GM12892 (cell line): ENCODE measurements around the gene IGF1R.

Experiments used
- DNase-seq: peaks from one replicate; pipeline ENCODE4 v3.0.0; 2011; ENCODE audit not compliant: insufficient read length
- FAIRE-seq: peaks from 2 replicates; lab custom pipeline; 2011; peaks lifted over from hg19 to GRCh38; lab: Jason Lieb, UNC
- POLR2A ChIP-seq: IDR thresholded peaks from 2 replicates; pipeline ENCODE4 v1.6.1; 2011; ENCODE audit warnings: low read depth, low read length, control low read depth
- POLR2AphosphoS5 ChIP-seq: IDR thresholded peaks from 2 replicates; pipeline ENCODE4 v1.6.1; 2011; ENCODE audit warnings: low read depth, low read length, control low read depth
- TAF1 ChIP-seq: IDR thresholded peaks from 2 replicates; pipeline ENCODE4 v1.6.1; 2011; ENCODE audit warnings: low read depth, mild to moderate bottlenecking, control low read depth, low read length, borderline replicate concordance

The IGF1R gene

GRCh38 chr15:98865397-98866339 is 217.3 kb downstream of the IGF1R start:
- peak; percentile 38 for DNase-seq
- TF ChIP-seq POLR2AphosphoS5 (no peak), POLR2A (peak; percentile 60; the same call in 1 of the 2 replicates), TAF1 (peak; percentile 22; the same call in 1 of the 2 replicates)
- peak; percentile 38 for FAIRE-seq

- FAIRE-seq, result no peak
- DNase-seq, result no peak
- TF ChIP-seq POLR2AphosphoS5 (no peak), POLR2A (no peak), TAF1 (no peak)
These were observed 218.2 kb downstream of the IGF1R start for GRCh38 chr15:98866511-98866910.

DNA sequence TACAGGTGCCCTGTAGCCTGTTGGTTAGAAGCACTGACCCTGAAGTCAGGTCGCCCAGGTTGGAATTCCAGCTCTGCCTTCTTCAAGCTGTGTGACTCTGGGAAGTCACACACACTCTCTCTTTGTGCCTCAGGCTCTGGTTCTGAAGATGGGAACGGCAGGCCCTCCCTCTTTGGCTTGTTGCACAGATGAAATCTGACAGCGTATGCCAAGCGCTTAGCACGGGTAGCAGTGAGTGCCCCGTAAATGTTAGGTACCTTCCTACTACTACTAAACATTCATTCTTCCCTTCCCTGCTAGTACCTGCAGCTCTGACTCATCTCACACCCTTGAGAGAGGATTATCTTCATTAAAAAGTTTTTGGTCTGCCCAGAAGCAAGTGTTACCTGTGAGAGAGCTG is 220.2 kb downstream of the IGF1R start:
- TF ChIP-seq POLR2AphosphoS5 (no peak), TAF1 (no peak), POLR2A (no peak)
- no peak for FAIRE-seq
- no peak for DNase-seq

- no peak for DNase-seq
- FAIRE-seq, result no peak
- TF ChIP-seq POLR2A (no peak), POLR2AphosphoS5 (no peak), TAF1 (no peak)
These were observed 222.4 kb downstream of the IGF1R start for GRCh38 chr15:98870788-98871187.

- no peak for FAIRE-seq
- no peak for TF ChIP-seq POLR2AphosphoS5
- TF ChIP-seq TAF1, result no peak
- TF ChIP-seq POLR2A, result no peak
- DNase-seq, result no peak
These were observed 224.4 kb downstream of the IGF1R start for GRCh38 chr15:98872774-98873173.

DNA sequence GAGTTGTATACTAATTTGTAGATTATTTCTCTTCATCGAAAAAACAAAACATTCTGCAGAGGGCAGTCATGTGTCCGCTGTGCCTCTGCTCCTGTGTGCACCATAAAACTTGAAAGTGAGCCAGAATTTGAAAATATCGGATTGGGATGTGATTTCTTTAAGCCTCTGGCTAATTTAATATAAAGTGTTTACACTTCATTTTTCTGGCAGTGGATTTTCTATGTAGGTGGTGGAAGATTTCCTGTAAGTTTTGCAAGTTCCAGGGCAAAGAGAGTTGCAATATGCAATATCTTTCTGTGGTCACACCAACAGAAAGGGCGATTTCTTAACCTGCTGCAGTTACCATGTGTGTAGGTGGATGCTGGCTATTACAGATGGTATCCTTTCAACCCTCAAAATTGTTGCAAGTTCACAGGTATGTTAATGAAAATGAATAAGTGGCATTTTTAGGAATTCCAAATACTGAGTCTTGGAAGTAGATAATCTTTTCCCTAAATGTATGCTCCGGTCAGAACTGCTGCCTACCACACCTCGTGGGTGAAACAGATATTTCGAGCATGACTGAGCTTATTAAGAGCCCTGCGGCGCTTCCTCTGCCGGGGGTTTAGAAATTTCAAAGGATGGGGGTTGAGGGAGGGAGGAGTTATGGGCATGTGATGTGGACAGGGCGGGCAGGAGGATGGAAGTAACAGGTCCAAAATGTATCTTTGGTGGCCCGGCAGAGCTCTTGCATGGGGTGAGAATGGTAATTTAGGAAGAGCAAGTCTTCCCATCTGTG is 225.3 kb downstream of the IGF1R start:
- DNase-seq (no peak), FAIRE-seq (no peak)
- no peak for TF ChIP-seq POLR2AphosphoS5
- TF ChIP-seq POLR2A, result no peak

DNA sequence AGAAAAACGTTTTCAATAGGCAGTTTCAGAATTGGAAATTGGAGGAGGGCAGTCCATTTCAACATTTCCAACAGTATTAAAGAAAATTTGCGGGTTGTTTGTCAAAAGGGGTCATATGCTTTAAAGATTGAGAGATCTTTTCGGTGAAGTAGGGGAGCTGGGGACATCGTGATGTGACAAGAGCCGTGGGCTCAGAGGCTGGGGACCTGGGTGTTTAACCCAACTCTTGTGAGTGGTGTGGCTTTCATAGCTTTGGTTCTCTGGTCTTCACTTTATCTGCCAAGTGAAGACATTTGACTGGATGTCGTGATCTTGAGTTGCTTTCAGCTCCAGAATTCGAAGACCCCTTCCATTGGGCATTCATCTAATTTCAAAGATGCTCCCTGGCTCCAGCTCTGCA is 226.0 kb downstream of the IGF1R start:
- no peak for TF ChIP-seq TAF1
- TF ChIP-seq POLR2AphosphoS5, result no peak
- TF ChIP-seq POLR2A, result no peak
- FAIRE-seq (no peak), DNase-seq (no peak)

- DNase-seq, result no peak
- TF ChIP-seq POLR2A (no peak), POLR2AphosphoS5 (no peak), TAF1 (no peak)
- FAIRE-seq, result no peak
These were observed 226.4 kb downstream of the IGF1R start for GRCh38 chr15:98874773-98875172.

GRCh38 chr15:98875309-98875708 is 227.0 kb downstream of the IGF1R start:
- TF ChIP-seq POLR2AphosphoS5, result no peak
- no peak for TF ChIP-seq TAF1
- TF ChIP-seq POLR2A, result no peak
- no peak for DNase-seq
- no peak for FAIRE-seq

DNA sequence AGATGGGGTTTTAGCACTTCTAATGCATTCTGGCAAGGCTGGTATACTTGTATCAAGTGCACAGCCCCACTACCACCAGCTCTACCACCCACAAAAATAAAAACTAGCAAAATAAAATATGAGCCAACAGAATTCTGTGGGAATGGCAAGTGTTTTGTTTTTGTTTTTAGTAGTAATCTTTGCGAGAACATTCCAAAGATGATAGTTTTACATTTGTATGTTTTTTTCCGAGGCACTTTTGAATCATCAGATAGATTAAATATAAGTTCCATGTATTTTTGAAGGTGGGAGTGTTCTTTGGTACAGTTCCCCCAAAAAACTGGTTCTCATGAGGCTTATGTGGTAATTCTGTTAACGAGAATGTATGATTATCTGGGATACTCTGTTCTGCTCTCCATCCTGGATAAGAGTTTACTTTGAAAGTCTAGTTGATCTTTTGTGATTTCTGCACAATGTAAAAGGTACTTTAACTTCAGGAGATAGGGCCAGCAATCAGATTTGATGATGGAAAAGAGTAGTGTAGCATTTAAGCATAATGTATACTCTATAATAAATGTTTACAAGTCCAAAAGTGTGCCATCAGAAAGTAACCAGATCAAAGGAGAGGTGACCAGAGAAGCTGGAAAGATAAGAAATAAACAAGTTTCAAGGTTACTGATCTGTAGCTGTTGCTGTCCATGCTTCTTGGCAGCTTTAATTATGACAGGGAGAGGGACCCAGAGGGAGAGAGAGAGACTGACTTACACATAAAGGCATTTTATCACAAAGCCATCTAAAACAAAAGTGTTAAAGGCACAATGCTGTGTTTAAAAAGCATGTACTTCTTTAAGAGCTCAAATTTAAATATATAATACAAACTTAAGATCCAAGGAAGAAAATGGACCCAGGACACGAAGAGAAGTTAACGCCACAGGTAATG is 228.4 kb downstream of the IGF1R start:
- DNase-seq, result no peak
- TF ChIP-seq POLR2AphosphoS5 (no peak), POLR2A (no peak), TAF1 (no peak)
- no peak for FAIRE-seq
